HG03469 (cell line): ENCODE results near the gene DTWD2.

Experiments used
- ATAC-seq: cut with Tn5 transposase; IDR thresholded peaks from one replicate; pipeline ENCODE4 v1.9.1; 2021; ENCODE audit warnings: mild to moderate bottlenecking, moderate library complexity, moderate number of reproducible peaks; ENCODE audit not compliant: unreplicated experiment

DTWD2 gene

GRCh38 chr5:118789366-118789765, 199.0 kb downstream of the DTWD2 start:
- no peak for ATAC-seq

GRCh38 chr5:118788351-118788750, 200.0 kb downstream of the DTWD2 start:
- no peak for ATAC-seq
